Activated CD4-positive, alpha-beta T cell treated with anti-CD3 and anti-CD28 coated beads, Interleukin-2, amount 10 ng/mL, durations not matched to agents 24 days and 14 days (primary cell): ENCODE data around the gene PTPMT1. TPM values are rescaled to one million over a fixed set of nuclear protein-coding genes. Genes with fewer than 3 reads are reported as not detected.
A peak's percentile ranks its signal among the peaks of the same experiment; 100 is the strongest.
"Not testable (repeated sequence)": the region's sequence is repeated elsewhere in the genome, so short reads cannot be mapped to it uniquely, and the experiment has no call there.

Experiments used
- DNase-seq: peaks from one replicate; pipeline ENCODE4 v3.0.0; 2022
- H3K27ac Mint-ChIP-seq: one replicate; pipeline ENCODE4 v1.8.0; 2022; ENCODE audit warnings: mild to moderate bottlenecking, mixed read lengths
- H3K27me3 Mint-ChIP-seq: one replicate; pipeline ENCODE4 v1.8.0; 2022; ENCODE audit warnings: mixed read lengths
- H3K36me3 Mint-ChIP-seq: one replicate; pipeline ENCODE4 v1.8.0; 2022; ENCODE audit warnings: low read depth, mild to moderate bottlenecking, mixed read lengths
- H3K4me1 Mint-ChIP-seq: one replicate; pipeline ENCODE4 v1.8.0; 2021; ENCODE audit warnings: mixed read lengths
- H3K4me3 Mint-ChIP-seq: one replicate; pipeline ENCODE4 v1.8.0; 2022; ENCODE audit warnings: mild to moderate bottlenecking, moderate library complexity, mixed read lengths
- H3K9me3 Mint-ChIP-seq: one replicate; pipeline ENCODE4 v1.8.0; 2021; ENCODE audit warnings: mixed read lengths
- intact Hi-C: fragments of 100-400 bp; cut with micrococcal nuclease; formaldehyde crosslinking; loops from one replicate; pipeline ENCODE4 v1.15.1; 2023
- total RNA-seq: library from RNA; stranded (reverse); gene quantifications from 2 replicates; pipeline ENCODE4 v1.2.3, GENCODE V29; 2022

PTPMT1 gene
- total RNA-seq, 1 donor from 2014 or later, result 54.9 TPM

GRCh38 chr11:47553406-47553743 lies 12.0 kb upstream of the PTPMT1 start:
- peaks cover 28% of the 10 kb centered on the region for H3K4me1 Mint-ChIP-seq
- peak overlapping the region; percentile 93 for H3K4me3 Mint-ChIP-seq
- no peak for DNase-seq
- intact Hi-C loops, result loop anchor here (1.0 to 10.0 kb wide), 9 partner anchors 12 to 289 kb away; partner anchors contain the start of genes FNBP4, MTCH2, NDUFS3 and PSMC3
- H3K27ac Mint-ChIP-seq, result peak overlapping the region; percentile 85
- H3K27me3 Mint-ChIP-seq, result no peaks in the 10 kb centered on the region
- peaks cover 25% of the 10 kb centered on the region for H3K36me3 Mint-ChIP-seq
- no peaks in the 10 kb centered on the region for H3K9me3 Mint-ChIP-seq

DNA sequence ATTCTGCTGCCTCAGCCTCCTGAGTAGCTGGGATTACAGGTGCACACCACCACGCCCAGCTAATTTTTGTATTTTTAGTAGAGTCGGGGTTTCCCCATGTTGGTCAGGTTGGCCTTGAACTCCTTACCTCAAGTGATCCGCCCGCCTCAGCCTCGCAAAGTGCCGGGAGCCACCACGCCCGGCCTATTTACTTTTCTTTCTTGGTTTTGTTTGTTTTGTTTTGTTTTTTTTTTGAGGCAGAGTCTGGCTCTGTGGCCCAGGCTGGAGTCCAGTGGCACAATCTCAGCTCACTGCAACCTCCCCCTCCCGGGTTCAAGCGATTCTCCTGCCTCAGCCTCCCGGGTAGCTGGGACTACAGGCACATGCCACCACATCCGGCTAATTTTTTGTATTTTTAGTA lies 8.4 kb upstream of the PTPMT1 start:
- intact Hi-C loops, result loop anchor here (10.0 kb wide), 1 partner anchor 292 kb away; no protein-coding TSS in a partner anchor
- peaks cover 11% of the 10 kb centered on the region for H3K4me1 Mint-ChIP-seq
- not testable (repeated sequence) for H3K36me3 Mint-ChIP-seq, DNase-seq, H3K27ac Mint-ChIP-seq, H3K27me3 Mint-ChIP-seq, H3K4me3 Mint-ChIP-seq, H3K9me3 Mint-ChIP-seq

GRCh38 chr11:47558695-47559094 lies 6.7 kb upstream of the PTPMT1 start:
- no peaks in the 10 kb centered on the region for H3K27me3 Mint-ChIP-seq
- peaks cover 12% of the 10 kb centered on the region for H3K4me1 Mint-ChIP-seq
- H3K9me3 Mint-ChIP-seq, result no peaks in the 10 kb centered on the region
- intact Hi-C loops, result loop anchor here (10.0 kb wide), 1 partner anchor 294 kb away; no protein-coding TSS in a partner anchor
- no peak overlapping the region for H3K4me3 Mint-ChIP-seq
- DNase-seq, result no peak
- H3K36me3 Mint-ChIP-seq, result peaks cover 3% of the 10 kb centered on the region
- H3K27ac Mint-ChIP-seq, result no peak overlapping the region

DNA sequence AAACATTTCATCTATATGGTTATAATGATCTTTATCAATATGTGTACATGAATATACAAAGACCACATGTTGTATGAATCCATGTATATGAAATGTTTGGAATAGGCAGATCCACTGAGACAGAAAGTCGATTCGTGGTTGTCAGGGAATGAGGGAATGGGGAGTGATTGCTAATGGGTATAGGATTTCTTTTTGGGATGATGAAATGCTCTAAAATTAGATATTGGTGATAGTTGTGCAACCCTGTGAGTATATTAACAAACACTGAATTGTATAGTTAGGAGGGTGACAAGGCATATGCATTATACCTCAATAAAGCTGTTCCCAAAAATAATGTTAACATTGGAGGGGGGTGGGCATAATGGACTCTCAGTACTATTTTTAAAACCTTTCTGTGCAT lies 5.0 kb upstream of the PTPMT1 start:
- peaks cover 3% of the 10 kb centered on the region for H3K36me3 Mint-ChIP-seq
- intact Hi-C loops, result no loop called here
- H3K27ac Mint-ChIP-seq, result no peak overlapping the region
- no peak for DNase-seq
- H3K4me1 Mint-ChIP-seq, result peaks cover 10% of the 10 kb centered on the region
- no peaks in the 10 kb centered on the region for H3K9me3 Mint-ChIP-seq
- no peak overlapping the region for H3K4me3 Mint-ChIP-seq
- no peaks in the 10 kb centered on the region for H3K27me3 Mint-ChIP-seq

DNA sequence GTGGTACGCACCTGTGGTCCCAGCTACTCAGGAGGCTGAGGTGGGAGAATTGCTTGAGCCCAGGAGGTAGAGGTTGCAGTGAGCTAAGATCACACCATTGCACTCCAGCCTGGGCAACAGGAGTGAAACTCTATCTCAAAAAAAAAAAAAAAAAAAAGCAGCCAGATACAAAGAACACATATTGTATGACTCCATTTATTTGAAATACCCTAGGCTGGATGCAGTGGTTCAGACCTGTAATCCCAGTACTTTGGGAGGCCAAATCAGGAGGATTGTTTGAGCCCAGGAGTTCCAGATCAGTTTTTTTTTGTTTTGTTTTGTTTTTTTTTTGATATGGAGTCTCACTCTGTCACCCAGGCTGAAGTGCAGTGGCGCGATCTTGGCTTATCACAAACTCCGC lies 3.0 kb upstream of the PTPMT1 start:
- intact Hi-C loops, H3K27me3 Mint-ChIP-seq, H3K4me3 Mint-ChIP-seq, H3K27ac Mint-ChIP-seq, DNase-seq, H3K36me3 Mint-ChIP-seq, H3K9me3 Mint-ChIP-seq: not testable (repeated sequence)
- H3K4me1 Mint-ChIP-seq, result peaks cover 16% of the 10 kb centered on the region

GRCh38 chr11:47564366-47564765 lies 1.0 kb upstream of the PTPMT1 start:
- DNase-seq, H3K27me3 Mint-ChIP-seq, H3K9me3 Mint-ChIP-seq, intact Hi-C loops, H3K36me3 Mint-ChIP-seq: not testable (repeated sequence)
- H3K4me1 Mint-ChIP-seq, result peaks cover 16% of the 10 kb centered on the region
- H3K4me3 Mint-ChIP-seq, result peak overlapping the region; percentile 89
- H3K27ac Mint-ChIP-seq, result peak overlapping the region; percentile 11

DNA sequence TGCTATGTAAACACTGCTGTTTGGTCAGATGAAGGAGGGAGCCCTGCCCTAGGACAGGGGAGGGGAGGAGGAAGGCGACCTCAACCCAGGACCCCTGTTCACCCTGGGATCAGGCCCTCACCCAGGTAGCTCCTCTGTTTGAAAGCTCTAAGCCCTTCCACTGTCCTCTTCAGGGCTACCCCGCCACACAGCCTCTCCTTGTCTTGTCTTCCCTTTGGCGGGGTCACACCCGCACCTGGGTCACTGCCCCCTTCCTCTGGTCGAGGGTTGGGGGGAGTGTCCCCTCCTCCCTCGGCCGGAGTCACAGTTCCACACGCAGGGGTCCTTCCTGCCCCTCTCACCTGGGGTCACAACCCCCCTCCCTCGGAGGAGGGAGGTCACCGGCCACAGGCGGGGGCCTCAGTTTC lies 463 bp upstream of the PTPMT1 start:
- no peak for DNase-seq
- Mint-ChIP-seq H3K27ac (peak overlapping the region; percentile 87), H3K27me3 (no peaks in the 10 kb centered on the region)

DNA sequence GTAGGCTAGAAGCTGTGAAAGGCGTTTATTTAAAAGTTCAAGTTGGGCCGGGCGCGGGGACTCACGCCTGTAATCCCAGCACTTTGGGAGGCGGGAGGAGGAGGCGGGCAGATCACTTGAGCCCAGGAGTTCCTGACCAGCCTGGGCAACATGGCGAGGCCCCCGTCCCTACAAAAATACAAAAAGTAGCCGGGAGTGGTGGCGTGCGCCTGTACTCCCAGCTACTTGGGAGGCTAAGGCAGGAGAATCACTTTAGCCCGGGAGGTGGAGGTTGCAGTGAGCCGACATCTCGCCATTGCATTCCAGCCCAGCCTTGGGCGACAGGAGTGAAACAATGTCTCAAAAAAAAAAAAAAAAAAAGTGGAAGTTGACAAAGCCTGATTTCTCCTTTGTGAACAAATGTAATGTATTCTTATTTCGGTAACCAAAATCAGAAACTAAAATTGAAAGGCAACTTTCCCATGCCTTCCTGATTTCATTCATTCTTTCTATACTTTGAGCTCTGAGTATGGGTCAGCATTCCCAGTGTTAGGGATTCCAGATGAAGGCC lies 825 bp downstream of the PTPMT1 start:
- Mint-ChIP-seq H3K4me1 (peaks cover 16% of the 10 kb centered on the region), H3K36me3 (peaks cover 19% of the 10 kb centered on the region), H3K9me3 (no peaks in the 10 kb centered on the region), H3K27me3 (no peaks in the 10 kb centered on the region), H3K4me3 (peak overlapping the region; percentile 89), H3K27ac (peak overlapping the region; percentile 78)
- no peak for DNase-seq
- intact Hi-C loops, result no loop called here

More for the DNA sequence above, 463 bp upstream of the PTPMT1 start:
- Mint-ChIP-seq H3K36me3 (peaks cover 15% of the 10 kb centered on the region), H3K9me3 (no peaks in the 10 kb centered on the region), H3K4me1 (peaks cover 16% of the 10 kb centered on the region), H3K4me3 (peak overlapping the region; percentile 89)
- intact Hi-C loops, result loop anchor here (1.0 kb wide), 2 partner anchors 12 to 13 kb away; partner anchors contain the start of genes CELF1 and KBTBD4

GRCh38 chr11:47569646-47570045 lies 4.2 kb downstream of the PTPMT1 start:
- intact Hi-C loops, result no loop called here
- Mint-ChIP-seq H3K4me3 (no peak overlapping the region), H3K9me3 (no peaks in the 10 kb centered on the region), H3K4me1 (peaks cover 12% of the 10 kb centered on the region), H3K27ac (no peak overlapping the region), H3K27me3 (no peaks in the 10 kb centered on the region), H3K36me3 (peaks cover 42% of the 10 kb centered on the region)
- no peak for DNase-seq

DNA sequence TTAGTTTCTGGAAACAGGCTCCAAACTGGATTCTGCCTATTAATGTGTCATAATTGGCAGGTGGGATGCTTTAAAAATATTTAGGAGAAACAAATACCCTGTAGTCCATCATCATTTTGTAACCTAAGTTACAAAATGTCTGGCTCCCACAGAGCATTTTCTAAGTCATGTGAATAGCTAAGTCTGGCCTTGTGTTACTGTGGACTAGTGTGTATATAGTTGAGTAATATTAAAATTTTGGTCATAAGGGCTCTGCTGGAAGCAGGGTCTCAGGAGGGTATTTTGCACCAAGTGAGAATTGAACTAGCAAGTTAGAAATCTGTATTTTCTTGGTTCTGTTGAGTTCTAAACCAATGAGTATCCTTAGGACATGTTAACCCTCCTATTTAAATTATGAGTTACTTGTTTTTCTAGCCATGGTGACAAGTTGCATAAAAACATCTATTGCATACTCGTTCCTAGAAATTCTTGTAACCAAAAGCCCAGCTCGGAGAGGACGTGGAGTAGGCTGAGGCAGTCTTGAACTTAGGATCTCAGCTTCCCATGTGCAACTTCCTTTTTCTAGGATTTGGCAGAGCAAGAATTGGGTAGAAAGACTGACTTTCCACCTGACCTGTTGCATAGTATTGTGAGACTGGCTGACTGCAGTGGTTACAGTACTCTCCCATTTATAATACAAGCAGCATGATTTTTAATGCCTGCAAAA lies 5.4 kb downstream of the PTPMT1 start:
- Mint-ChIP-seq H3K36me3 (peaks cover 47% of the 10 kb centered on the region), H3K9me3 (no peaks in the 10 kb centered on the region)

DNA sequence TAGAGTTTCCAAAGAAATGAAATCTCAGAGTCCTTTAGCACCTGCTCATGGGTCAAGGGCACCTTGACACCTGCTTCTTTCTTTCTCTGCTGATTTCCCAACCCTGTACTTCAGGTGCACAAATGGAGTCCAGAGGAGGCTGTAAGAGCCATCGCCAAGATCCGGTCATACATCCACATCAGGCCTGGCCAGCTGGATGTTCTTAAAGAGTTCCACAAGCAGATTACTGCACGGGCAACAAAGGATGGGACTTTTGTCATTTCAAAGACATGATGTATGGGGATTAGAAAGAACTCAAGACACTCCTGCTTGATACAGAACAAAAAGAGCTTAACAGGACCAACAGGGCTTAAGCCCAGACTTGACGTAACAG lies 5.9 kb downstream of the PTPMT1 start:
- no peak for DNase-seq
- Mint-ChIP-seq H3K9me3 (no peaks in the 10 kb centered on the region), H3K27me3 (no peaks in the 10 kb centered on the region), H3K27ac (no peak overlapping the region), H3K36me3 (peaks cover 50% of the 10 kb centered on the region), H3K4me1 (peaks cover 8% of the 10 kb centered on the region), H3K4me3 (no peak overlapping the region)
- intact Hi-C loops, result no loop called here

More for the DNA sequence above, 5.4 kb downstream of the PTPMT1 start:
- Mint-ChIP-seq H3K27ac (no peak overlapping the region), H3K27me3 (no peaks in the 10 kb centered on the region), H3K4me3 (no peak overlapping the region), H3K4me1 (peaks cover 8% of the 10 kb centered on the region)
- intact Hi-C loops, result no loop called here
- DNase-seq, result no peak

DNA sequence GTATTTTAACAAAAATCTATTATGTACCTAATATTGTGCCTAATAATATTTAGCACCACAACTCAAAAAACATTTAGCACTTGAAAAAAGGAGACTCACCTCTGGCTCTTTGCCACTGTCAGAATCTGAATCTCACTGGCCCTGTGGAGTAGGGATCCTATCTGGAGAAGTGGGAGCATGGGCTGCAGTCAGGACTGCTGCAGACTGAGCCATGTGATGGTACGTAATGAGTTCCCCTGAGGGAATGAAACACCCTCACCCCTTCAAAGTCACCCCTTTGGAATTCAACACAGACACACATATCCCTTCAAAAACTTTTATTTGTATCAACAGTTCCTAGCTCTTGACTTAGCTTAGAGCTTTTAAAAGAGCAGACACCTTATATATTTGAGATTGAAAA lies 6.5 kb downstream of the PTPMT1 start:
- Mint-ChIP-seq H3K27me3 (no peaks in the 10 kb centered on the region), H3K9me3 (no peaks in the 10 kb centered on the region), H3K36me3 (peaks cover 46% of the 10 kb centered on the region), H3K27ac (no peak overlapping the region), H3K4me3 (no peak overlapping the region), H3K4me1 (peaks cover 3% of the 10 kb centered on the region)
- DNase-seq, result no peak
- intact Hi-C loops, result no loop called here

DNA sequence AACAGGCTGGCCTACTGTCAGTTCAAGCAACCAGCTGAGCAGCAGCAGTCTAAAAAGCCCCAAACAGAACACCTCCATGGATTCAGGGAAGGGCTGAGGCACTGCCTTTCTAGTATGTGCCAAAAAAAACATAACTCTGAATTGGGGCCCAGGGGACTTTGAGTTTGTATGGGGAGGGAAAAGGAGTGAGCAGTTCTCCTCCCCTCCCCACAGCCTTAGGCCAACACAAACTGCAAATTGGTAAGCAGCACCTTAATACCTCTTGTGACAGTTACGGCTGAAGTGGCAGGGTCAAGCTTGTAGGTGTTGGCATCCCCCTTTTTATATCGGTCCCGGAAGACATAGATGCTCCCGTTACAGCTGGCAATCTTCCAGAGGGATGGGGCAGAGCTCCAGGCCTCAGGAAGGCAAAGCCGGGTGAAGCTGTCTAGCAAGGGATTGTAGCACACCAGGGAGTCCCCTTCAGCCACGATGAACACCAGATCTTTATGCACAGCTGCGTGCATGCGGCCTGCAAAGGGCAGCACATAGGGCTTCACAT lies 7.4 kb downstream of the PTPMT1 start:
- intact Hi-C loops, result no loop called here
- no peak overlapping the region for H3K27ac Mint-ChIP-seq
- no peak overlapping the region for H3K4me3 Mint-ChIP-seq
- no peaks in the 10 kb centered on the region for H3K9me3 Mint-ChIP-seq
- peaks cover 53% of the 10 kb centered on the region for H3K36me3 Mint-ChIP-seq
- peaks cover 11% of the 10 kb centered on the region for H3K4me1 Mint-ChIP-seq
- no peaks in the 10 kb centered on the region for H3K27me3 Mint-ChIP-seq
- no peak for DNase-seq

DNA sequence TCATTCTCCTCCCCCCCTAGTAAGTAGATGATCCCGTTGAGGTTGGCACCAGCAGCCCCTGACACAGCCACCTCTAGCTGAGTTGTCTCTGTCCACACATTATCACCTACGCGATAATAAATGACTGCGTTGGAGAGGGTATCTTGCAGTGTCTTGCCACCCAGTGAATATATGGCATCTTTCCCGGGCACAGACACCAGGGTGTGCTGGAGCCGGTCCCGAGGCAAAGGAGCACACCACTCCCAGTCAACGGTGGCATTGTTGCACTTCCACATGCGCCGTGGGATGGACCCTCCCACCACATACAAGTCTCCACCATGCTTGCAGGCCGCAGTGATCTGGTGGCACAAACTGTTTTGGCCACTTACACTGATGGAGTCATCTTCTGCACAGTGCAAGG lies 7.9 kb downstream of the PTPMT1 start:
- Mint-ChIP-seq H3K36me3 (peaks cover 54% of the 10 kb centered on the region), H3K9me3 (no peaks in the 10 kb centered on the region)

More for the DNA sequence above, 7.9 kb downstream of the PTPMT1 start:
- intact Hi-C loops, result no loop called here
- Mint-ChIP-seq H3K27ac (no peak overlapping the region), H3K4me3 (no peak overlapping the region), H3K4me1 (peaks cover 15% of the 10 kb centered on the region), H3K27me3 (no peaks in the 10 kb centered on the region)
- DNase-seq, result no peak
